Activated CD8-positive, alpha-beta T cell treated with anti-CD3 and anti-CD28 coated beads, Interleukin-2, amount 10 ng/mL, durations not matched to agents 7 days and 5 days (primary cell): ENCODE measurements around the gene CHST11. TPM values are rescaled to one million over a fixed set of nuclear protein-coding genes. Genes with fewer than 3 reads are reported as not detected.
A peak's percentile ranks its signal among the peaks of the same experiment; 100 is the strongest.

Experiments used
- ATAC-seq: fragments of 150-1000 bp; cut with Tn5 transposase; one replicate; pipeline ENCODE4 v1.10.0; 2021; ENCODE audit warnings: moderate library complexity
- CTCF ChIA-PET: fragments of 350-600 bp; sonication (Branson Sonifier 250); formaldehyde crosslinking; loops from one replicate; lab custom pipeline; 2021; ENCODE audit warnings: antibody characterized with exemption; lab: Charles Lee
- POLR2A ChIA-PET: fragments of 350-600 bp; sonication (Branson Sonifier 250); formaldehyde crosslinking; loops from one replicate; lab custom pipeline; 2021; ENCODE audit warnings: antibody characterized with exemption; lab: Charles Lee
- DNase-seq: peaks from one replicate; pipeline ENCODE4 v3.0.0-alpha.2; 2020
- H3K27ac Mint-ChIP-seq: one replicate; pipeline ENCODE4 v1.8.0; 2021; ENCODE audit warnings: mild to moderate bottlenecking, mixed read lengths
- H3K27me3 Mint-ChIP-seq: one replicate; pipeline ENCODE4 v1.8.0; 2021; ENCODE audit warnings: low read depth, mixed read lengths
- H3K36me3 Mint-ChIP-seq: one replicate; pipeline ENCODE4 v1.8.0; 2021; ENCODE audit warnings: low read depth, mixed read lengths
- H3K4me1 Mint-ChIP-seq: one replicate; pipeline ENCODE4 v1.8.0; 2021; ENCODE audit warnings: low read depth, mixed read lengths
- H3K4me3 Mint-ChIP-seq: one replicate; pipeline ENCODE4 v1.8.0; 2021; ENCODE audit warnings: mild to moderate bottlenecking, mixed read lengths
- H3K9me3 Mint-ChIP-seq: one replicate; pipeline ENCODE4 v1.8.0; 2022; ENCODE audit warnings: mixed read lengths; ENCODE audit not compliant: insufficient read depth
- total RNA-seq, 2 experiments: library from RNA; stranded (reverse); gene quantifications; one replicate each; pipeline ENCODE4 v1.2.3, GENCODE V29; 2021

Gene CHST11
- total RNA-seq, 2 experiments from 2014 or later = 82.1 to 85.2 TPM

DNA sequence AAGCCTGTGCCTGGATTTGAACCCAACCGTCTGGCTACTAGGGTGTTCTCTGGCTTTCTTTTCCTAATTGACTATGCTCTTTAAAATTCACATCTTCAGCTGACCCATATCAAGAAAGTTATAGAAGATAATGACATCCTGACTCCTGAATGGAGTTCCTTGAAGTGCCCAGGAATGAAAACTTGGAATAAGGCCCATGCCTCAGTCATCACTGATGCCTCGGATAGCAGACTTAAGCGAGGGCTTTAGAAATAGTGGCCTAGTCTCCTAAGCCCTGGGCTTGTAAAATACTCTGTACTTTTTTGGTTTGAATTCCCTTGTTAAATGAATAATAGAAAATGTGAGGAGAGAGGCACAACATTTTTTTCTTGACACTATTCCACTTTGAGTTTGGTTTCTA lies 39.0 kb downstream of the CHST11 start:
- H3K9me3 Mint-ChIP-seq = no peaks in the 10 kb centered on the region
- H3K36me3 Mint-ChIP-seq = peaks cover 66% of the 10 kb centered on the region
- DNase-seq = no peak
- ChIA-PET CTCF (no interaction called here), POLR2A (interaction anchor here (1.5 kb wide), 1 partner anchor 22 kb away, joined by 5 read pairs; no protein-coding TSS in a partner anchor)
- H3K4me3 Mint-ChIP-seq = no peak overlapping the region
- no peak for ATAC-seq
- peak overlapping the region; percentile 8 for H3K27ac Mint-ChIP-seq
- H3K4me1 Mint-ChIP-seq = peaks cover 91% of the 10 kb centered on the region
- no peaks in the 10 kb centered on the region for H3K27me3 Mint-ChIP-seq

- Mint-ChIP-seq H3K27ac (no peak overlapping the region), H3K27me3 (no peaks in the 10 kb centered on the region), H3K4me1 (peaks cover 93% of the 10 kb centered on the region), H3K9me3 (no peaks in the 10 kb centered on the region), H3K4me3 (no peak overlapping the region), H3K36me3 (peaks cover 65% of the 10 kb centered on the region)
- no peak for ATAC-seq
- CTCF ChIA-PET = no interaction called here
- POLR2A ChIA-PET = interaction anchor here (0.6 to 1.5 kb wide), 2 partner anchors 14 to 23 kb away, joined by 3 to 5 read pairs; no protein-coding TSS in a partner anchor
- DNase-seq = no peak
These were observed 39.6 kb downstream of the CHST11 start for GRCh38 chr12:104496336-104496735.

- Mint-ChIP-seq H3K27me3 (no peaks in the 10 kb centered on the region), H3K4me1 (peaks cover 94% of the 10 kb centered on the region), H3K27ac (peak overlapping the region; percentile 65), H3K9me3 (no peaks in the 10 kb centered on the region), H3K36me3 (peaks cover 65% of the 10 kb centered on the region), H3K4me3 (peak overlapping the region; percentile 28)
- POLR2A ChIA-PET = no interaction called here
- ATAC-seq (peak; percentile 51), DNase-seq (peak; percentile 50)
- CTCF ChIA-PET = interaction anchor here (1.0 to 1.5 kb wide), 2 partner anchors 70 to 117 kb away, joined by 3 to 4 read pairs; no protein-coding TSS in a partner anchor
These were observed 41.6 kb downstream of the CHST11 start for GRCh38 chr12:104498211-104498801.

DNA sequence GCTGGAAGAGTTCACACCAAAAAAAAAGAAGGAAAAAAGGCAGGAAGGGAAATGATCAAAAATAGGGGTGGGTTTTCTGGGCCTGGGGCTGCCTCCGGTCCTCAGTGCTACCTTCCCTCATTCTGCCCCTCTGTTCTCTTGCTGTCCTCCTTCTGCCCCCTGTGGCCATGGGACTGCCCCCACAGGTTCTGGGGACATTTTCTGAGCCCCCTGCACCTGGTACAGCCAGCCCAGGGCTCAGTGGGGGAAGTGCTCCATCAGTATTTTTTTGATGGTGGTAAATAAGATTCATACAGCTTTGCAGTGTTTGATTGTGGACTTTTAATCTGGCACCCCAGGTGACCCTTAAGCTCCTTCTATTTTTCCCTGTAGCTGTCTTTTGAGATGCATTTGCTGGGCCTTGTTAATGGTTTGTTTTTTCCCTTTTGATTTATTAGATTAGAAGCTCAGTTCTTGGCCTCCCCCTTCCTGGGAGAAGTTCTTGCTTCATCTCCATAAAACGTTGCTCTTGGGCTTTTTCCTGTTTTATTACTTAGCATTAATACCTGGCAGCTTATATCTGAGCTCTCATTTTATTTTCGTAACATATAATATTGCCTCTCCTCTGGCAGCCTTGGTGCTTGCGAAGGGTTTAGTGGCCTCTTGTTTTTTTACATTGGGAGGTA lies 43.1 kb downstream of the CHST11 start:
- CTCF ChIA-PET = interaction anchor here (1.0 to 5.2 kb wide), 6 partner anchors 8 to 118 kb away, joined by 3 to 28 read pairs (median 10); partner anchors contain the start of gene CHST11

DNA sequence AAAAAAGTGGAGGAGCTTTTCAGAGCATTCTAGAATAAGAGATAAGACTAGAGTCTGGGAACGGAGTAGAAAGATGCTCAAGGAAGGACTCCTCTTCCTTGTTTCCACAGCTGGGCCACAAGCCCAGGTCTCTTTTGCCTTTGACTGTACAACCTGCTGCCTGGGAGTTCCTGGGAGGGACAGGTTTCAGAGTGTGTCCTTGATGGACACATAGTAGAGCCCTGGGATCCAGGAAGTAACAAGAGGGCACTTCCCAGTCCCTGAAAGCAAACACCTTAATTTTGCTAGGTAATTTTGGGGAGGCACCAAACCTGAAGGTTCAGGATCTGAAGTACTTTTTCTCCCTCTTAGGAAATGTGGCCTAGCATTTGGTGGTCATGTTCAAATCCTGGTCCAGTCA lies 44.4 kb downstream of the CHST11 start:
- Mint-ChIP-seq H3K9me3 (no peaks in the 10 kb centered on the region), H3K4me3 (no peak overlapping the region), H3K4me1 (peaks cover 93% of the 10 kb centered on the region), H3K27ac (no peak overlapping the region), H3K27me3 (no peaks in the 10 kb centered on the region), H3K36me3 (peaks cover 60% of the 10 kb centered on the region)
- CTCF ChIA-PET = interaction anchor here (1.5 to 5.2 kb wide), 5 partner anchors 9 to 119 kb away, joined by 5 to 28 read pairs (median 12); partner anchors contain the start of gene CHST11
- ATAC-seq (no peak), DNase-seq (no peak)
- POLR2A ChIA-PET = interaction anchor here (1.0 to 2.5 kb wide), 3 partner anchors 23 to 69 kb away, joined by 3 to 7 read pairs (median 5); no protein-coding TSS in a partner anchor

More for the DNA sequence above, 43.1 kb downstream of the CHST11 start:
- POLR2A ChIA-PET = interaction anchor here (2.0 to 2.5 kb wide), 2 partner anchors 22 to 70 kb away, joined by 5 to 7 read pairs; no protein-coding TSS in a partner anchor
- Mint-ChIP-seq H3K36me3 (peaks cover 61% of the 10 kb centered on the region), H3K4me1 (peaks cover 95% of the 10 kb centered on the region), H3K27me3 (no peaks in the 10 kb centered on the region), H3K27ac (peak overlapping the region; percentile 14), H3K9me3 (no peaks in the 10 kb centered on the region), H3K4me3 (no peak overlapping the region)
- ATAC-seq (no peak), DNase-seq (no peak)

GRCh38 chr12:104501660-104502059 lies 44.9 kb downstream of the CHST11 start:
- Mint-ChIP-seq H3K27me3 (no peaks in the 10 kb centered on the region), H3K36me3 (peaks cover 64% of the 10 kb centered on the region), H3K9me3 (no peaks in the 10 kb centered on the region), H3K27ac (no peak overlapping the region), H3K4me3 (no peak overlapping the region), H3K4me1 (peaks cover 94% of the 10 kb centered on the region)
- DNase-seq (no peak), ATAC-seq (peak; percentile 23)
- ChIA-PET POLR2A (interaction anchor here (1.0 to 2.5 kb wide), 3 partner anchors 24 to 68 kb away, joined by 3 to 7 read pairs (median 5); no protein-coding TSS in a partner anchor), CTCF (interaction anchor here (1.5 to 5.2 kb wide), 4 partner anchors 10 to 120 kb away, joined by 5 to 28 read pairs (median 9); no protein-coding TSS in a partner anchor)

GRCh38 chr12:104502217-104502616 lies 45.5 kb downstream of the CHST11 start:
- ATAC-seq (no peak), DNase-seq (no peak)
- no peak overlapping the region for H3K27ac Mint-ChIP-seq
- peaks cover 94% of the 10 kb centered on the region for H3K4me1 Mint-ChIP-seq
- no peaks in the 10 kb centered on the region for H3K27me3 Mint-ChIP-seq
- ChIA-PET CTCF (interaction anchor here (0.9 to 5.2 kb wide), 5 partner anchors 11 to 186 kb away, joined by 5 to 28 read pairs (median 5); no protein-coding TSS in a partner anchor), POLR2A (interaction anchor here (2.5 kb wide), 1 partner anchor 68 kb away, joined by 5 read pairs; no protein-coding TSS in a partner anchor)
- H3K9me3 Mint-ChIP-seq = no peaks in the 10 kb centered on the region
- H3K4me3 Mint-ChIP-seq = no peak overlapping the region
- peaks cover 61% of the 10 kb centered on the region for H3K36me3 Mint-ChIP-seq

GRCh38 chr12:104502638-104503037 lies 45.9 kb downstream of the CHST11 start:
- peaks cover 93% of the 10 kb centered on the region for H3K4me1 Mint-ChIP-seq
- no peak for ATAC-seq
- H3K27me3 Mint-ChIP-seq = no peaks in the 10 kb centered on the region
- H3K9me3 Mint-ChIP-seq = no peaks in the 10 kb centered on the region
- ChIA-PET POLR2A (interaction anchor here (2.5 kb wide), 1 partner anchor 67 kb away, joined by 5 read pairs; no protein-coding TSS in a partner anchor), CTCF (interaction anchor here (0.9 to 5.2 kb wide), 5 partner anchors 11 to 185 kb away, joined by 5 to 28 read pairs (median 5); no protein-coding TSS in a partner anchor)
- no peak for DNase-seq
- peak overlapping the region; percentile 34 for H3K4me3 Mint-ChIP-seq
- peak overlapping the region; percentile 28 for H3K27ac Mint-ChIP-seq
- peaks cover 61% of the 10 kb centered on the region for H3K36me3 Mint-ChIP-seq

DNA sequence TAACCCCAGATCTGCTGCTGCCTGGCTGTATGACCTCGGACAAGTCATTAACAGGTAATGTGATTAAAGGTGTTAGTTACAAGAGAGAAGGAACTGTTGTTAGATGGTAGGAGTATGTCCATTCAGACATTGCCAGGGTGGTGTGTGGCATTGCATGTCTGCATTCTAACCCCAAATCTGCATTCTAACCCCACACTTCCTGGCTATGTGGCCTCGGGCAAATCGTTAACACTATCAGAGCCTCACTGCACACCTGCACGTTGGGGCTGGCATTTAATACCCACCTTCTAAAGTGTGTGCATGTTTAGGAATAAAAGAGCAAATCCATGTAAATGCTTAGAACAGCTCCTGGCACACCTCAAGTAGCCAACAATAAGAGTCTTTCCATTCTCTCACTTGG lies 46.4 kb downstream of the CHST11 start:
- peak overlapping the region; percentile 34 for H3K4me3 Mint-ChIP-seq
- peak; percentile 40 for ATAC-seq
- ChIA-PET POLR2A (interaction anchor here (0.6 kb wide), 1 partner anchor 133 kb away, joined by 3 read pairs; no protein-coding TSS in a partner anchor), CTCF (interaction anchor here (1.1 to 5.2 kb wide), 3 partner anchors 9 to 25 kb away, joined by 3 to 28 read pairs (median 5); no protein-coding TSS in a partner anchor)
- DNase-seq = peak; percentile 39
- H3K9me3 Mint-ChIP-seq = no peaks in the 10 kb centered on the region
- peak overlapping the region; percentile 28 for H3K27ac Mint-ChIP-seq
- peaks cover 95% of the 10 kb centered on the region for H3K4me1 Mint-ChIP-seq
- H3K27me3 Mint-ChIP-seq = no peaks in the 10 kb centered on the region
- peaks cover 65% of the 10 kb centered on the region for H3K36me3 Mint-ChIP-seq

GRCh38 chr12:104504146-104504545 lies 47.4 kb downstream of the CHST11 start:
- ChIA-PET POLR2A (no interaction called here), CTCF (interaction anchor here (1.1 to 1.5 kb wide), 2 partner anchors 10 to 122 kb away, joined by 3 read pairs; no protein-coding TSS in a partner anchor)
- ATAC-seq (no peak), DNase-seq (no peak)
- H3K27ac Mint-ChIP-seq = no peak overlapping the region
- no peak overlapping the region for H3K4me3 Mint-ChIP-seq
- no peaks in the 10 kb centered on the region for H3K27me3 Mint-ChIP-seq
- peaks cover 95% of the 10 kb centered on the region for H3K4me1 Mint-ChIP-seq
- H3K9me3 Mint-ChIP-seq = no peaks in the 10 kb centered on the region
- peaks cover 66% of the 10 kb centered on the region for H3K36me3 Mint-ChIP-seq

DNA sequence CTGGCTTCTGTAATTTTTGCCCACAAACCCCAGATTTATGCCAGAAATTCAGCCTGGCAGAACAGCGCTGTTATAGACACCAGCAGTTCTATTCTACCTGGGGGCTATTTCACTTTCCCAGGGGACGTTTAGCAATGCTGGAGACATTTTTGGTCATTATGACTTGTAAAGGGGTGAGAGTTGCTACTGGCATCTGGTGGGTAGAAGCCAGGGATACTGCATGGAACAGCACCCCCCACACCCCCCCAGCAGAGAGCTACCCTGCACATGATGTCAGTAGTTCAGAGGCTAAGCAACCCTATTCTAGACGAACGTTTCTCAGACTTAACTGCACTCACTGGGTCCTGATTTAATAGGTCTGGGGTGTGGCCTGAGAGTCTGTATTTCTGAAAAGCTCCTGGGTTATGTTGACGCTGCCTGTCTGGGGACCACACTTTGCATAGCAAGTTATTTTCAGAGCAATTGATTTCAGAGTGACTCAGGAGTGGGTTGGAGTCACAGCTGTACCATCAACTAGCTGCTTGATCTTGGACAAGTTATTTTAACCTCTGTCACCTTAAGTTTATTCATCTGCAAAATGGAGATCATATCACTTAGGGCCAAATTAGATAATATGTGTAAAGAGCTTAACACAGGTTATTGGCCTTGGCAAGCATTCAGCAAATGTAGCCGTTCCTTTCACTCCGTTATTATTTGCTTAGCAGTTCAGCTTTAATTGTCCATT lies 48.5 kb downstream of the CHST11 start:
- ATAC-seq = no peak

More for the DNA sequence above, 48.5 kb downstream of the CHST11 start:
- no peak for DNase-seq
- POLR2A ChIA-PET = no interaction called here
- Mint-ChIP-seq H3K9me3 (no peaks in the 10 kb centered on the region), H3K4me3 (no peak overlapping the region), H3K27ac (no peak overlapping the region), H3K36me3 (peaks cover 69% of the 10 kb centered on the region), H3K27me3 (no peaks in the 10 kb centered on the region), H3K4me1 (peaks cover 95% of the 10 kb centered on the region)
- CTCF ChIA-PET = interaction anchor here (1.4 to 1.6 kb wide), 3 partner anchors 11 to 123 kb away, joined by 3 read pairs; no protein-coding TSS in a partner anchor
